Kidney epithelial cell (primary cell): Measurements from ENCODE around the gene PRR33. TPM values are rescaled to one million over a fixed set of nuclear protein-coding genes. Genes with fewer than 3 reads are reported as not detected.

Experiments
- DNase-seq: peaks from one replicate; pipeline ENCODE4 v3.0.0-alpha.2; 2010; ENCODE audit warnings: low read depth
- H3K27me3 ChIP-seq: 2 replicates; pipeline ENCODE4 v1.6.0; 2011; ENCODE audit warnings: low read length; ENCODE audit not compliant: control insufficient read depth, insufficient read depth
- H3K36me3 ChIP-seq: 2 replicates; pipeline ENCODE4 v1.5.1; 2011; ENCODE audit warnings: low read length; ENCODE audit not compliant: control insufficient read depth, insufficient read depth
- H3K4me3 ChIP-seq: 2 replicates; pipeline ENCODE4 v1.5.1; 2011; ENCODE audit warnings: low read depth, mild to moderate bottlenecking, control low read depth, low read length
- total RNA-seq: library from RNA; depleted of rRNA; stranded (reverse); fragments of >200 nt; gene quantifications from 2 replicates; pipeline ENCODE4 v1.2.3, GENCODE V29; 2015
- TF ChIP-seq, protein P1 (sequence below): IDR thresholded peaks from 2 replicates; pipeline ENCODE4 v1.5.1; 2011; ENCODE audit warnings: mild to moderate bottlenecking, moderate library complexity, low read length, control low read depth, inconsistent platforms; ENCODE audit not compliant: insufficient read depth, poor library complexity, severe bottlenecking

The PRR33 gene
- total RNA-seq, 1 donor from 2014 or later, result not detected

DNA sequence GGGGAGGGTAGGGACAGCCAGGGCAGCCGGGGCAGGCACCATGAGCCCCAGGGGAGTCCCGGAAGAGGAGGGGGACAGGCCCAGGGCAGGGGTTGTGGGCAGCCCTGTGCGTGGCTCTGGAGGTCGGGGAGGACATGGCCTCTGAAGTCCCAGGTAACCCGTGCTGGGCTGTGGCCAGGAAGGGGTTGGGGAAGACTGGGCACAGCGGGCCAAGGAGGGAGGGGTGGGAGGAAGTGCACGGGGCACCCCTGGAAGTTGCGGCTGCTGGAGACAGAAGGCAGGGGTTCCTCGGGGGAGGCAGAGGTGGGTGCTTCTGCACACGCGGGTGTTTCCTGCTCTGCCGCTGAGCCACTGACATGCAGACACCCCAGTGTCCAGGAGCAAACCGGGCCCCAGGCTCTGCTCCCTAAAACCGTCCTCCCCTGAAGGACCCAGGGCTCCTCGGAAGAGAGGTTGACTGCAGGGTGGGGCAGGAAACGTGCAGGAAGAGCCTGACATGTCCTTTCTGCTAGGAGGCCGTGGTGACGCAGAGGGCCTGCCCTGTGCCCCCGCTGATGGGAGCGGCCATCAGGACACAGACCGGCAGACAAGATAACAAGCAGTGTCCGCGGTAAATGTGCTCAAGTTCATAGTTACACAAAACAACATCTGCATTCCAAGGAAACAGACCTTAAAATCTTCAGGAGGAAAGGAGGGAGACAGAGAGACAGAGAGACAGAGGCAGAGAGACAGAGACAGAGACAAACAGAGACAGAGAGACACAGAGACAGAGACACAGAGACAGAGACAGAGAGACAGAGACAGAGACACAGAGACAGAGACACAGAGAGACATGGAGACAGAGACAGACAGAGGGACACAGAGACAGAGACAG, 47.2 kb downstream of the PRR33 start:
- H3K36me3 ChIP-seq, result no peaks in the 10 kb centered on the region
- no peak for DNase-seq
- H3K27me3 ChIP-seq, result peaks cover 21% of the 10 kb centered on the region
- H3K4me3 ChIP-seq, result no peak overlapping the region
- TF ChIP-seq, protein P1, sequence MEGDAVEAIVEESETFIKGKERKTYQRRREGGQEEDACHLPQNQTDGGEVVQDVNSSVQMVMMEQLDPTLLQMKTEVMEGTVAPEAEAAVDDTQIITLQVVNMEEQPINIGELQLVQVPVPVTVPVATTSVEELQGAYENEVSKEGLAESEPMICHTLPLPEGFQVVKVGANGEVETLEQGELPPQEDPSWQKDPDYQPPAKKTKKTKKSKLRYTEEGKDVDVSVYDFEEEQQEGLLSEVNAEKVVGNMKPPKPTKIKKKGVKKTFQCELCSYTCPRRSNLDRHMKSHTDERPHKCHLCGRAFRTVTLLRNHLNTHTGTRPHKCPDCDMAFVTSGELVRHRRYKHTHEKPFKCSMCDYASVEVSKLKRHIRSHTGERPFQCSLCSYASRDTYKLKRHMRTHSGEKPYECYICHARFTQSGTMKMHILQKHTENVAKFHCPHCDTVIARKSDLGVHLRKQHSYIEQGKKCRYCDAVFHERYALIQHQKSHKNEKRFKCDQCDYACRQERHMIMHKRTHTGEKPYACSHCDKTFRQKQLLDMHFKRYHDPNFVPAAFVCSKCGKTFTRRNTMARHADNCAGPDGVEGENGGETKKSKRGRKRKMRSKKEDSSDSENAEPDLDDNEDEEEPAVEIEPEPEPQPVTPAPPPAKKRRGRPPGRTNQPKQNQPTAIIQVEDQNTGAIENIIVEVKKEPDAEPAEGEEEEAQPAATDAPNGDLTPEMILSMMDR, result no peak

DNA sequence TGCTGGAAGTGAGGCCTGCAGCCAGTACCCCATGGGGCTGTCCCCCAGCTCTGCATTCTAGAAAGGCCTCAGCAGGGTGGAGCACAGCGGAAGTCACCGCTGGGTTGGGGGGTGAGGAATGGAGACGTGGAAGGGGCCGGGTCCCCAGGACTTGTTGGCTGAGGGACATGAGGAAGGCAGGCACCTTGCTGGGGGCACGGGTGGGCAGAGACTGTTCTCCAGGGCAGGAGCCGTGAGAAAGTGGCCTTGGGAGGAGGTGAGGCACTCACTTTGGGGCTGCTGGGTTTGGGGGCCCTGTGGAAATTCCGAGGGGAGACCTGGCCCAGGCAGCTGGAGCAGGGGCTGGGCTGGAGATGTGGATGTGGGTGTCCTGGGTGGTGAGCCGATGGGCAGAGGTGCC, 47.9 kb downstream of the PRR33 start:
- TF ChIP-seq, protein P1, result no peak
- Histone ChIP-seq H3K36me3 (no peaks in the 10 kb centered on the region), H3K27me3 (peaks cover 21% of the 10 kb centered on the region), H3K4me3 (no peak overlapping the region)
- no peak for DNase-seq

DNA sequence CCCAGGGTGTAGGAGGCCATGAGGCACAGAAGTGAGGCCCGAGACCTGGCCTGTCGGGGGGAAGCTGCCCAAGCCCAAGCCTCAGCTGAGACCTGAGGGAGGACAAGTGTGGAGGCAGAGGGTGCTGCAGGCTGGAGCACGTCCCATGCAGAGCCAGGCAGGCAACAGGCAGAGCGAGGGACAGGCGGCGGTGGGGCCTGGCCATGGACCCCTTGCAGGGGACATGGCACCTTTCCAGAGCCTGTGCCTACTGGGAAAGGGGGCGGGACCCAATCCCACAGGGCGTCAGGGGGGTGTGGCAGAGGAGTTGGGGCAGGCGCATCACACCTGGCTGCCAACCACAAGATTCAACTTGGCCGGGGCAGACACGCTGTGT, 48.6 kb downstream of the PRR33 start:
- peaks cover 21% of the 10 kb centered on the region for H3K27me3 ChIP-seq
- H3K36me3 ChIP-seq, result no peaks in the 10 kb centered on the region
- no peak overlapping the region for H3K4me3 ChIP-seq
- no peak for DNase-seq
- TF ChIP-seq, protein P1, result no peak

DNA sequence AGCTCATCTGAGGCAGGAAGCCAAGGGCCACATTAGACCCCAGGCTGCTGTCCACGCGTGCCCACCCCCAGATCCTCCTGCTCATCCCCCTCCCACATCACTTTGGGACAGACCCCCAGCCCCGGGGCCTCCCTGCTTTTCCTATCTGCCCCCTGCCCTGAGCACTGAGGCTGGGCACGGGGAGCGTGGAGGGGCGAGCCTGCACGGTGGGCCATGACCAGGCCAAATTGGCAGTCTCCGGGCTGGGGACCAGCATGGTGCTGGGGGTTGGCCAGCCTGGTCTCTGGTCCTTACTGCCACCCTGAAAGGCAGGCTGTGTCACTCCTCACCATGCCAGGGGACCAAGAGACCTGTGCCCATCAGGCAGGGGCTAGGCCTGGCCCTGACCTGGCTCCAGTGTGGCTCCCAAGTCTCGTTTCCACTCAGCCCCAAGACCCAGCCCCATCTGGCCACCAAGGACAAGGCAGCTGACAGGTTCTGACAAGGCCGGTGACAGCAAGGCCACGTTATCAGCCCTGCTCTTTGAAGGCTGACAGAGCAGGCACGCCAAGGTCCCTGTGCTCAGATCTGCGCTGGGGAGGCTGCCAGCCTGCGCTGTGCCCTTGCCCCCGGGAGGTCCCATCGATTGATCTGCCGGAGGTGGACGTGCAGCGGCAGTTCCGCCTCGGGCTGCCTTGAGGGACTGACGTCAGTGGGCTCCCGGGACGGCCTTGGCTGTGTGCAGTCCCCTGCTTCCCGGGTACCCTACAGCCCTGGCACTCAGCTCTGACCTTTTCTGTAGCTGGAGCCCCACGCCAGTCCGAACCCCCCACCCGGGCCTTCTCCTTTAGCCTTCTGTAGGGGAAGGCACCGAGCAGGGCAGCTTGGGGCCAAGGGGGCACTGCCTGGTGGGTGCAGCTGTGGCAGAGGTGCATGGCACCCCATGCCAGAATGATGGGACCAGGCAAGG, 49.3 kb downstream of the PRR33 start:
- Histone ChIP-seq H3K36me3 (no peaks in the 10 kb centered on the region), H3K27me3 (peaks cover 21% of the 10 kb centered on the region), H3K4me3 (no peak overlapping the region)
- TF ChIP-seq, protein P1, result no peak
- DNase-seq, result no peak

DNA sequence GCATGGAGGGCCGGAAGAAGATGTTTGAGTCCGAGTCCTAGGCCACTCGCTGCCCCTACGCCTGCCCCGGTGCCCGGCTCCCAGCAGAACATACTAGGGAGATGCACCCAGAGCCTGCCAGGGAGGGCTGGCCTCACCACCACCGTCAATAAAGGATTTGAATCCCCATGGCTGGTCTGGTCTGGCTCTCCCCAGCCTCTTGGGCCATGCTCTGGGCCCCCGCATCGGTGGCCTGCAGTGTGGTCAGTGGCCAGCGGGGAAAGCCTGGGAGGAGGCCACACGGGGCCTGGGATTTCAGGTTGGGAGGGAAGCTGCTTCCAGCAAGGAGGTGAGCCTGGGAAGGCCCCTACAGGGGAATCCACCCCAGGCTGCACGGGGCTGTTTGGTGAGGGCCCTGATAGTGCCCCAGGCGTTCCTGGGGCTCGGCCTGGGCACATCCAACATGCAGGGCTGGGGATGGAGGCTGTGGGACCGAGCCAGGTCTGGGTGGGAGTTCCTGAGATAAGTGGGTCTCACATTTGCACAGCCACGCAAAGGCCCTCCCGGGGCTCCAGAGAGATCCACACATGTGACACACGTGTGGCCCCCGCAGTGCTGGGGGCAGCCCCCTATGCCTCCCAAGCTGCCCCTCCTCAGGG, 50.1 kb downstream of the PRR33 start:
- peaks cover 21% of the 10 kb centered on the region for H3K27me3 ChIP-seq
- DNase-seq, result no peak
- TF ChIP-seq, protein P1, result no peak

More for the DNA sequence above, 50.1 kb downstream of the PRR33 start:
- Histone ChIP-seq H3K4me3 (no peak overlapping the region), H3K36me3 (no peaks in the 10 kb centered on the region)
